ENCODE measurements around the gene OXLD1. TPM values are rescaled to one million over a fixed set of nuclear protein-coding genes. Genes with fewer than 3 reads are reported as not detected.

The OXLD1 gene
- polyA plus RNA-seq, 1 of the 3 experiments (the other 2 are of a cell fraction), result 103 TPM

GRCh38 chr17:81636505-81637288, 29.7 kb downstream of the OXLD1 start, which contains the start of the genes NPLOC4 and TSPAN10:
TSS of gene NPLOC4 (minus strand) at chr17:81637112. CDS start at chr17:81636930, 182 bp downstream.
TSS of gene TSPAN10 (plus strand) at chr17:81637196. CDS start at chr17:81642413, 5,217 bp downstream.
- peak within 1 kb of the TSS; percentile 99 for H3K9ac ChIP-seq
- H3F3A ChIP-seq (replicated peaks; ENCODE audit: insufficient read depth), result peaks cover 10% of the 10 kb centered on the region
- H3K4me2 ChIP-seq, result peak within 1 kb of the TSS; percentile 88
- H3K36me3 ChIP-seq (replicated peaks in 1 of 2; ENCODE audit: control insufficient read depth in 1 of 2, insufficient read depth in 2 of 2, low read length in 1 of 2), result peaks cover 0 to 21% of the 10 kb centered on the region in 2 experiments
- H3K4me3 ChIP-seq (ENCODE audit: low read depth in 2 of 2, low read length in 1 of 2), result peak within 1 kb of the TSS; percentile 65 to 79
- CTCF ChIA-PET, result interaction anchor here (1.0 to 1.5 kb wide), 3 partner anchors 12 to 65 kb away, joined by 3 to 5 read pairs (median 5); no protein-coding TSS in a partner anchor
- H2AFZ ChIP-seq (ENCODE audit: low read depth), result peak within 1 kb of the TSS; percentile 97
- H3K27me3 ChIP-seq (ENCODE audit: insufficient read depth), result no peaks in the 10 kb centered on the region
- H3K4me1 ChIP-seq (ENCODE audit: control insufficient read depth in 1 of 2, insufficient read depth in 2 of 2, low read depth in 1 of 2, low read length in 1 of 2), result peaks cover 7 to 17% of the 10 kb centered on the region in 2 experiments; a peak in 3 of 4 replicates
- peaks cover 60% of the 10 kb centered on the region for H3K79me2 ChIP-seq (ENCODE audit: insufficient read depth)
- H3K9me3 ChIP-seq, result no peaks in the 10 kb centered on the region
- TF ChIP-seq SMC3 (IDR thresholded peaks at IDR 0.05; ENCODE audit: low read depth, low read length), result peak; percentile 30
- TF ChIP-seq MAX (IDR thresholded peaks at IDR 0.05; ENCODE audit: low read depth), result peak; percentile 85; the same call in 1 of the 2 replicates
- peak; percentile 80 for TF ChIP-seq GABPA (IDR thresholded peaks at IDR 0.05; ENCODE audit: low read depth)
- TF ChIP-seq YY1 (IDR thresholded peaks at IDR 0.05; ENCODE audit: low read depth), result peak; percentile 73; the same call in 1 of the 2 replicates
- peak; percentile 68; the same call in 1 of the 2 replicates for TF ChIP-seq RFX5 (IDR thresholded peaks at IDR 0.05; ENCODE audit: low read length)
- no peak; the same call in 1 of the 2 replicates for TF ChIP-seq JUND (IDR thresholded peaks at IDR 0.05)
- TF ChIP-seq EZH2phosphoT487 (IDR thresholded peaks at IDR 0.05; ENCODE audit: borderline replicate concordance, low read depth), result no peak
- peak; percentile 80 for TF ChIP-seq REST (IDR thresholded peaks at IDR 0.05; ENCODE audit: low read depth, low read length)
- peak; percentile 85 for TF ChIP-seq MXI1 (IDR thresholded peaks at IDR 0.05; ENCODE audit: low read depth, low read length)
- no peak; the same call in 1 of the 2 replicates for TF ChIP-seq RAD21 (IDR thresholded peaks at IDR 0.05; ENCODE audit: low read length)
- peak; percentile 27; the same call in 1 of the 2 replicates for TF ChIP-seq TCF12 (IDR thresholded peaks at IDR 0.05)
- peak; percentile 93 for TF ChIP-seq SIN3A (IDR thresholded peaks at IDR 0.05; ENCODE audit: borderline replicate concordance, low read depth, low read length)
- no peak for TF ChIP-seq CHD2 (IDR thresholded peaks at IDR 0.05; ENCODE audit: low read length, partially characterized antibody)
- 0 out of 4 replicates have a peak, but pooled peaks have one; percentile 5 to 52 for TF ChIP-seq EP300 (IDR thresholded peaks at IDR 0.05; ENCODE audit: borderline replicate concordance in 1 of 2, low read depth in 1 of 2, low read length in 1 of 2)
- TF ChIP-seq USF1 (IDR thresholded peaks at IDR 0.05; ENCODE audit: borderline replicate concordance, low read depth), result 0 out of 2 replicates have a peak, but pooled peaks have one; percentile 27
- peak; percentile 100 for TF ChIP-seq TAF1 (IDR thresholded peaks at IDR 0.05; ENCODE audit: borderline replicate concordance, low read depth, low read length)
- TF ChIP-seq POLR2AphosphoS5 (IDR thresholded peaks at IDR 0.05; ENCODE audit: low read depth, low read length), result peak; percentile 87
- TF ChIP-seq FOXJ3 (CRISPR knock-in tag; IDR thresholded peaks at IDR 0.05), result peak; percentile 70
- TF ChIP-seq NRF1 (IDR thresholded peaks at IDR 0.05; ENCODE audit: low read depth, low read length), result peak; percentile 97
- peaks cover 49% of the 10 kb centered on the region for H4K20me1 ChIP-seq (ENCODE audit: insufficient read depth)
- 1% methylated on average over 45 of the region's 77 CpGs for WGBS (ENCODE audit: low lambda C conversion rate)
- POLR2A ChIA-PET, result interaction anchor here (0.6 to 1.5 kb wide), 4 partner anchors 10 to 96 kb away, joined by 3 to 5 read pairs (median 4); partner anchors contain the start of genes ARL16, CCDC137, HGS and OXLD1
- peak; percentile 100 for DNase-seq
- no peaks in the 10 kb centered on the region for H3K9me2 ChIP-seq
- H3K27ac ChIP-seq (ENCODE audit: low read depth in 2 of 2, low read length in 1 of 2), result peak within 1 kb of the TSS; percentile 67 to 92
